Stimulated activated CD4-positive, alpha-beta T cell treated with anti-CD3 and anti-CD28 coated beads, Interleukin-12 subunit alpha, Interleukin-12 subunit beta, amount 100 ng/mL, for 48 hours (primary cell): ENCODE data around the gene ZBTB21.
"Not testable (repeated sequence)": the region's sequence is repeated elsewhere in the genome, so short reads cannot be mapped to it uniquely, and the experiment has no call there.

ENCODE experiments used
- DNase-seq, 3 donors: peaks; one replicate each; pipeline ENCODE4 v3.0.0-alpha.2; 2020; ENCODE audit warnings: low read depth in 2 of 3, low spot score in 1 of 3

Gene ZBTB21

DNA sequence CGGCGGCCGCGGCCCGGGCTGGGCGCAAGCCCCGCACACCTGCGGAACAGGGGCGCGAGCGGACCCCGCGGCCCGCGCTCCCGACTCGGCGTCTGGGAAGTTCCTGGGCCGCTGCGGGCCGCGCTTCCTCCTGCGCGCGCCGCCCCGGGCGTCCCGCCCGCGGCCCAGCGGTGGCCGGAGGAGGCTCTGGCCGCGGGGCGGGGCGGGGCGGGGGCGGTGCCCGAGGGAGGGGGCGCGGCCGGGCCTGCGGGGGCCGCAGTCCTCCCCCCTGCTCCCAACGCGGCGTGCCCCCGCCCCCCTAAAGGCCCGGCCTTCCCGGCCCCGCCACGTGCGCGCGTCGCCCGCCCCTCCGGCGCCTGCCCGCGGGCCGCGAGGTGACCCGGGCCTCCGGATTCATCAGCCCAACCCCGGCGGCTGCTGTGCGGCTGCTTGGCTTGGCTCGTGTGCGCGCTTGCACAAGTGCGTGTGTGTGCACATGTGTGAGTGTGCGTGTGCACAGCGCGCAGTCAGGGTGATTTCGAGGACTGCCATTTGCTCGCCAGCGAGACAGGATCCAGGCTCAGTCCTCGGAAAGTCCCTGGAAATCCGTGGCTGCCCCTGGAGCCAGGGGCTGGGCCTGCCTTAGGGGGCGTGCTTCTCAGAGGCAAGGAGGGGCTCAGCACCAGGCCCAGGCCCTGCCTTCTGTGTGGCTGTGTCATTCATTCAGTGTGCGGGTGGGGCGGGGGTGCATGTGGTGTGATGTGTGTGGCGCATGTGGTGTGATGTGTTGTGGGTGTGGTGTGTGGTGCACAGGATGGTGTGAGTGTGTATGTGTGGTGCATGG is 56.1 kb downstream of the ZBTB21 start, which contains the start of gene C2CD2:
C2CD2 (minus strand) TSS at position 188 of the 823 bp plus-strand sequence. CDS start 370 bp downstream, outside the sequence.
- peak in 2 of 3 donors; percentile 2 to 14 for DNase-seq

DNA sequence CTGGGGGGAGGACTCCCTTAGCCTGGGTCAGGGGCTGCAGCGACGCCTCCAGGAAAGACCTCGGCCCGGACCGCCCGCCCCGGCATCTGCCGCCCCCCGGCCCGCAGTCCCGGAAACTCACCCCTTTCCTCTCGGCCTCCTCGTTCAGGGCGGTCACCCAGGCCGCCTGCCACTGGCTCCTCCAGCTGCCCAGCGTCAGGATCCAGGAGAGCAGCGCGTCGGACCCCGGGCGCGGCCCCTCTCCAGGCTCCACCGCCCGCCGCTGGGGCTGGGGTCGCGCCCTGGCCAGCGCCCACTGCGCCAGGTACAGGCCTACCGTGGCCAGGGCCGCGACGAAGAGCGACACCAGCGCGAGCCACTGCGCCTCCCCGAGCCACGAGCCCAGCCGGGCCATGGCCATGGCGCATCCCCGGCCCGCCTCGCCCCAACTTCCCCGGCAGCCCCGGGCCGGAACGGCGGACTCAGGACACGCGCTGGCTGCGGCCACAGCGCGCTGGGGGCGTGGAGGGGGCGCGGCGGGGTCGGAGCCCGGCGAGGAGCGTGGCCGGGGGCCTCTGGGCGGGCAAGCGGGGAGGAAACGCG is 56.8 kb downstream of the ZBTB21 start:
- DNase-seq = no peak

DNA sequence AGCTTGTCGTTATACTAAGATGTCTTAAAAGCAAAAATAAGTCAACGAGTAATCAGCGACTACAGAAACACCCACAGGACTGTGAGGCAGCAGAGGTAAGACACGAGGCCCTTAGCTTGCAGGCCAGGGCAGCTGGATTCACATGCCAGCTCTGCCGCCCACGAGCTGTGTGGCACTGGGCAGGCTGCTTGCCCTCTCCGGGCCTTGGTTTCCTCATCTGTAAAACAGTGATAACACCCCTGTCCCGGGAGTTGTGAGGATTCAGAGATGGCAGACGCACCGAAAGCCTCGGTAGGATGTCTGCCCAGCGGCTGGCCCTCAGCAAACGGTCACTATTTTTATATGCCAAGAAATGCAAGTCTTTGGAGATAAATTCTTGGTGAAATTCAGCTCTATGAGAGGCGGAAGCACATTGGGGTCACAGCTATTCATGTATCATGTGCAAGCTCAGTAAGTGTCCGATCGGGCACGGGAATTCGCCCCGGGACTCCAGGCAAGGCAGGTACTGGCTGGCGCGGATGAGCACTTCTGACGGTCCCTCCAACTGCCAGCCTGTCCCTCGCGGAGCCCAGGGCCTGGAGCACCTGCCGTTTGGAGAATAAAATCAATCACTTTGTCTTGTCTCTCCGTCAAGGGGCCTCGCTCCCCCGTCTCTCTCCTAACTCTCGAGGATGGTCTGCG is 57.5 kb downstream of the ZBTB21 start:
- no peak for DNase-seq

DNA sequence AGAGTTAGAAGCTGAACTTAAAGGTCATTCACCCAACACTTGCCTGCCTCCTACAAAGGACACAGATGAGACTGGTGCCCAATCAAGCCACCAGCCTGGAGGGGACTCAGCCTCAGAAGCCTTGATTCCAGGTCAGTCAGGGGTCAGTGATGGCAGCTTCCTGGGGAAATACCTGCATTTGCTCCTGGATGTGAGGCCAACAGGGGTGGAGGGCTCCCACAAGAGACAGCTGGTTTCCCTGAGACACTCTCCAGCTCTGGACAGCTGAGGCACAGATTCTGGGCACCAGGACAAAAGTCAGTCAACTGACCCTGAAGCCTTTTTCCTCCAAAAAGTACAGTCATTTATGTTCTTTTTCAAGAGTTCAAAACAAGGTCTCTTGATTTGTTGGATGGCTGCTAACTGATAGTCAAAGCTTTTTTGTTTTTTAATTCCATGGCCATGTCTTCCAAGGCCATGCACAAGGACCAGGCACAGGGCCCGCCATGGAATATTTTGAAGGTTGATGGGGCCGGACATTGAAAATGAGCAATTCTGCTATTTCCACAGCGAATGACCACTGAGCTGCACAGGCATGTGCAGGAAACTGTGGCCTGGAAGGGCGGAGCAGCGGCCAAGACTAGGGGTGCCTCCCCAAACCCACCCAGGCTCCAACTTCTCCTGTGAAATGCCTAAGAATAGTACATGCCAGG is 58.1 kb downstream of the ZBTB21 start:
- DNase-seq = no peak

DNA sequence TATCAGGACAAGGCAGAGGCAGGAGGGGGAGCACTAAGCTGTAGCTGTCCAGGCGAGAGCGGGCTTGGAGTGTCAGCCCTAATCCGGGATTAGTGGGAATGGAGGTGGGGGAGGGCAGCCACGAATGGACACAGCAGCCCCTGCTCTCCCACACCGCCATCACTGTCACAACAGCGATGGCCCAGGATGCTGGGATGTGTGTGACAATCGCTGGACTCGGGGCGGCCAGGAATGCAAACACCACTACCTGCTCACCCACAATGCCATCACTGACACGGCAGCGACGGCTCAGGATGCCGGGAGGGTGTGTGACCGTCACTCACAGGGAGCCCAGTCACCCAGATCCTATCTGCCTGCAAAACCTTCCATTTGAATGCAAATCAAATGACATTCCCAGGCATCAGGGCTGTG is 59.2 kb downstream of the ZBTB21 start:
- DNase-seq = no peak

DNA sequence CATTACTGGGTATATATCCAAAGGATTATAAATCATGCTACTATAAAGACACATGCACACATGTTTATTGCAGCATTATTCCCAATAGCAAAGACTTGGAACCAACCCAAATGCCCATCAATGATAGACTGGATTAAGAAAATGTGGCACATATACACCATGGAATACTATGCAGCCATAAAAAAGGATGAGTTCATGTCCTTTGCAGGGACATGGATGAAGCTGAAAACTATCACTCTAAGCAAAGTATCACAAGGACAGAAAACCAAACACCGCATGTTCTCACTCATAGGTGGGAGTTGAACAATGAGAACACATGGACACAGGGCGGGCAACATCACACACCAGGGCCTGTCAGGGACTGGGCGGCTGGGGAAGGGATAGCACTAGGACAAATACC is 60.5 kb downstream of the ZBTB21 start:
- DNase-seq = not testable (repeated sequence)

DNA sequence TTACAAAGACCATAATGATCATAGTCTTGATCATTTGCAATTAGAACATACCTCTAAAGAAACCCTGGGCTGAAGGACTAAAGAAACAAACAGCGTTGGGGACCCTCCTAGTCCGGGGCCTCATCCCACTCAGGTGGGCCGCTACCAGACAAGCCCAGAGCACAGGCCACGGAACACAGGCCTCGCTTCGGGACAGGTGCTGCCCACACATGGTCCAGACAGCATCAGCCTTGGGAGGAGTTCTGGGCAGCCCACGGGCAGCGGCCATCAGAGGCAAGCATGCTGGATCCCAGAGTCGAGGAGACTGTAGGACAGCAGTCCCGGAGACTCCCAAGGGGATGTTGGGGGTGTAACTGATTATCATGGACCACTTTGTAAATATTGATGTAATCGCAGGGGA is 61.3 kb downstream of the ZBTB21 start:
- DNase-seq = no peak

DNA sequence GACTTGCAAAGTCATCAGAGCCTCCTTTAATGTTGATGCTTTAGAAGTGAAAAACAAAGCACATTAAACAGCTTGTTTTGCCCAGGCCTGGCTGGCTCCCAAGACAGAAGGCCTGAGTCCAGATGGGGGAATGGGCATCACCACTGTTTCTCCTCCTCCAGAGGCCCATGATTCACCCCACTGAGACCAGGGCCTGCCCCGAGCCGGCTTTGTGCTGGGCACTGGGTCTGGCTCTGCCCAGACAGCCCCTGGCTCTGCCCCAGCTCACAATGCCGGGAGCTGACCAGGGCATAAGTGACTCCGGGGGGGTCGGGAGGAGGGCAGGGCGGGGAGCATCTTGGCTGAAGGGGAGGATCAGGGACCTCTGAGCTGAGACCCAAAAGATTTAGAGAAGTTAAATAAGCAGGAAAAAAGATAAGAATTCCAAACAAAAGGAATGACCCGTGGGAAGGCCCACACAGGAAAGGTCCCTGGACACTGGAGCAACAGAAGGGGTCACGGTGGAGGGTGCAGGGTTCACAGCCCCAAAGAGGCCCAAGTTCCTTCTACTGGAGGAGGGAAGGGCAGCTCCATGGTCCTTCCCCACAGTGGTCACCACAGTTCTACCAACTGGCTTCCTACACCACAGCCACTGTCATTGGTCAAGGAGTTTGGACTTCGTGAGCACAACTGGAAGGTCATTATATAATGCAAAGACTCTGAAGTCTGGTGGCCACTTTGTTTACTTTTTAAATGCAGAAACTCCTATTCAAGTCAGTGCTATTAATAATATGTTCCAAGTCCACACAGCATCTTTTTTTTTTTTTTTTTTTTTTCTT is 61.9 kb downstream of the ZBTB21 start:
- no peak for DNase-seq

DNA sequence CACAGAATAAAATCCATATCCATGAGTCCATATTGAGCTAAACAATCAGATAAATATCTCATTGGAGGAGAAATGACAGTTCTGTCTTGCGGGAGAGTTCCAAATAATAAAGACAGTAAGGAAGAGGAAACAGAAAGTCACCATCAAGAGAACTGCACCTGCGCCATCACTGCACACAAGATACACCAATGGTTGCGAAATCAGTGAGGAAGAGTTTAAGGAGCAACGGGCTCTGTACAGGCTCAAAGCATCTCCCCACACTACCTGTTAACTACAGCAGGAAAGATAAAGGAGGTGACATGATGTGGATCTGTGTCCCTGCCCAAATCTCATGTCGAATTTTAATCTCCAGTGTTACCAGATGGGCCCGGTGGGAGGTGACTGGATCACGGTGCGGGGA is 64.2 kb downstream of the ZBTB21 start:
- DNase-seq = no peak

DNA sequence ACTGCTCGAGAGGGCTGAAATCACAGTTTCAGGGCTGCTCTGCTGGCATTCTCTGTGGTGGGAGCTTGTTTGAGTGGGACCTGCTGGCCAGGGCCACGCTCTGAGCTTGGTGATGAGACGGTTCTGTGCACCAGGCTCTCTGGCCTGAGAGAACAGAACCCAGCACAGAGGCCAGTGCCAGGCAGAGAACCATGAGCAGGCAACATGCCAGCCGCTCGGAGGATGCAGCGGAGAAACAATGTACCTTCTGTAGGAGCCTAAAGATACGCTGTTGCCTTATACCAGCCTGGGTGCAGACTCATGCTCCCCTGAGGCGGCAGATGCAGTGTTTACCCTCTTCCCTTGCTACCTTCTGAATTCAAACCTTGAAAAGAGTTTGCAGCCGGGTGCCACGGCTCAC is 66.3 kb downstream of the ZBTB21 start:
- DNase-seq = no peak

DNA sequence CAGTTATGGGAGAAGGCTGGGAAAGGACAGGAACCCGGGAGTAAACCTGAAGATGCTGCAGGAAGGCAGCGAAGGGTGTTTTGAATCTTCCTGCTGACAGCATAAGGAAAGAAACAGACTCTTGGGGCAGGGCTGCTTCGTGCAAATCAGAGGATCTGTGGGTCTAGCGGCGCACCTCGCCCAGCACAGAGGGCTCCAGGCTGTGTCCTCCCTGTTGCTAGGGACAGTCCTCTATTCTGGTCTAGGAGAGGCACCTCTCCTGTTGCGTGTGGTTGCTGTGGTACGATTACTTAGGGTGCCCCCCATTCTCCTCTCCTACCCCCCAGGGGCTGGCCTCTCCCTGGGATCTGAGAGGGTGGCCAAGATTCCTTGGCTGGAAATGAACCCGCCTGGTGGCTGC is 67.7 kb downstream of the ZBTB21 start:
- no peak for DNase-seq

DNA sequence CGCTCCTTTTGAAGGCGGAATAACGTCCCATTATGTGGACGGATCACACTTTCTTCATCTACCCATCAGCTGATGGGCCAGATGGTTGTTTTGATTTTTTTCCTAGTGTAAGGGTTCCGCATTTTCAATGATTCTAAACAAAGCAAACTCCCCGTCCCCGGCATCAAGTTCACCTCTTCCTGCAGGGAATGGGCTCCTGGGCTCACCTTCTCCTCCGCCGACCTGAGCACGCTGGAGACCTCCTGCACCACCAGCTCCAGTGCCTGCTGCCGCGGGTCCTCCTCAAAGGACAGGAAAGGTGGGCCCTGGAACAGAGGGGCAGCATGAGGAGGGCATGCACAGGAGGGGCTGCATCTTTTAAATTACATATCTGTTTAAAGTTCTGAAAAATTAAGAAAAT is 68.2 kb downstream of the ZBTB21 start:
- DNase-seq = no peak

DNA sequence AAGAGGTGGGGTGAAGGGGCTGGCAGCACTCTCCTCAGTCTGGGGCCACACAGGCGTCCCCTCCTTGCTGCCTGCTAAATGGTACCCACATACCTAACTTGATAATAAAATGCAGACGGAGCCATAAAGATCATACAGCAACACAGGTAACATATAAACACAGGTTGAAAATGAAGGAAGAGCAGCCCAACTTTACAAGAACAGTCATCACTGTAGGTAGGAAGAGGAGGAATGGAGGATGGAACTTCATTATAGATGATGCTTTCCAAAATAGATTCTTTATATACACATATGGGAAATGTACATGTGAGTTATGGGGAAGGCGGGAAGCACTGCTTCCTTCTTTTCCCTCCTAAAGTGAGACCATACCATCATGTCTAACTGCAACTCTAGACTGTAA is 69.7 kb downstream of the ZBTB21 start:
- DNase-seq = no peak

DNA sequence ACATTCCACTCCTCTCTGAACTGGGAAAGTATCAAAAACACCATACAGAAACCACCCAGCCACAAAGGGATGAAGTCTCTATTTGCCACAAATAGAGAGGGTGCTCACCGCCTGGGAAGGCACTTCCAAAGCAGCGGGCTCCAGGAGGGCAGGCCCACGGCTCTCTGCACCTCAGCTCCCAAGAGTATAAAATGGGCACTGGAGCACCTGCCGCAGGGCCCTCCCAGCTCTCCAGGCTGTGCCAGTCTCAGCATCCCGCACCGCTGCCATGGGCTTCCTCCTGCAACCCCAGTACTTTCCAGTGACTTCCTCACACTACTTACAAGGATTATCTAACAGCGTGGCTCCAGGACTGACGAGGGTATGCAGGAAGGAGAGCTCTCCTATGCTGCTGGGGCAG is 70.8 kb downstream of the ZBTB21 start:
- DNase-seq = no peak
